ENCODE data around the gene INCENP.

GRCh38 chr11:62132191-62132590, 8.4 kb downstream of the INCENP start:
- TF ChIP-seq POLR2AphosphoS5 (IDR thresholded peaks at IDR 0.05; ENCODE audit: low read depth, low read length), result no peak
- TF ChIP-seq, protein P1, sequence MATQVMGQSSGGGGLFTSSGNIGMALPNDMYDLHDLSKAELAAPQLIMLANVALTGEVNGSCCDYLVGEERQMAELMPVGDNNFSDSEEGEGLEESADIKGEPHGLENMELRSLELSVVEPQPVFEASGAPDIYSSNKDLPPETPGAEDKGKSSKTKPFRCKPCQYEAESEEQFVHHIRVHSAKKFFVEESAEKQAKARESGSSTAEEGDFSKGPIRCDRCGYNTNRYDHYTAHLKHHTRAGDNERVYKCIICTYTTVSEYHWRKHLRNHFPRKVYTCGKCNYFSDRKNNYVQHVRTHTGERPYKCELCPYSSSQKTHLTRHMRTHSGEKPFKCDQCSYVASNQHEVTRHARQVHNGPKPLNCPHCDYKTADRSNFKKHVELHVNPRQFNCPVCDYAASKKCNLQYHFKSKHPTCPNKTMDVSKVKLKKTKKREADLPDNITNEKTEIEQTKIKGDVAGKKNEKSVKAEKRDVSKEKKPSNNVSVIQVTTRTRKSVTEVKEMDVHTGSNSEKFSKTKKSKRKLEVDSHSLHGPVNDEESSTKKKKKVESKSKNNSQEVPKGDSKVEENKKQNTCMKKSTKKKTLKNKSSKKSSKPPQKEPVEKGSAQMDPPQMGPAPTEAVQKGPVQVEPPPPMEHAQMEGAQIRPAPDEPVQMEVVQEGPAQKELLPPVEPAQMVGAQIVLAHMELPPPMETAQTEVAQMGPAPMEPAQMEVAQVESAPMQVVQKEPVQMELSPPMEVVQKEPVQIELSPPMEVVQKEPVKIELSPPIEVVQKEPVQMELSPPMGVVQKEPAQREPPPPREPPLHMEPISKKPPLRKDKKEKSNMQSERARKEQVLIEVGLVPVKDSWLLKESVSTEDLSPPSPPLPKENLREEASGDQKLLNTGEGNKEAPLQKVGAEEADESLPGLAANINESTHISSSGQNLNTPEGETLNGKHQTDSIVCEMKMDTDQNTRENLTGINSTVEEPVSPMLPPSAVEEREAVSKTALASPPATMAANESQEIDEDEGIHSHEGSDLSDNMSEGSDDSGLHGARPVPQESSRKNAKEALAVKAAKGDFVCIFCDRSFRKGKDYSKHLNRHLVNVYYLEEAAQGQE (IDR thresholded peaks at IDR 0.05; ENCODE audit: insufficient read depth in 1 of 2, low read depth in 2 of 2, low read length in 2 of 2), result no peak
- TF ChIP-seq SIN3A (IDR thresholded peaks at IDR 0.05; ENCODE audit: borderline replicate concordance, insufficient read depth, low read length), result no peak

Measured in PFSK-1 (cell line).